Measurements from ENCODE around the gene BTBD17. TPM values are rescaled to one million over a fixed set of nuclear protein-coding genes. Genes with fewer than 3 reads are reported as not detected.

BTBD17 gene
- total and polyA plus RNA-seq, 10 of the 15 experiments (the other 5 are each of a cell fraction or from before 2014, with no cell fraction given): not detected

DNA sequence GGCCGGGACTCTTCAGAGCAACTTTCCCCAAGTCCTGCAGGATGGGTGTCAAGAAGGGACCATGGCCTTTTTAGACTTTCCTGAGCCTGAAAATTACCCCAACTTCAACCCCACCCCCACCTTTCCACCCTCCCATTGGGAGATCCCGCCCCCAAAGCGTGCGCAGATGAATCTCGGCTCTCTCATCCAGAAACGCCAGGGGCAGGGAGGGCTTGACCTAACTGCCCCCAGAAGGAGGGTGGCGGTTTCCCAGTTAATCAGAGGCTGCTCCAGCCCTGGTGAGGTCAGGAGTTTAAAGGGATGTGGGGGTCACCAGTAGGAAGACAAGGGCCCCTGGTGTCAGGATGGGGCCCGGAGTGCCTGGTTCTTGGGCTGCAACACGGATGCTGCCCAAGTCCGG lies 35.2 kb downstream of the BTBD17 start:
- no TSS peak for BruUV-seq (replicated peaks)
- in situ Hi-C loops (cut with MboI): no loop called here
- H3K4me3 ChIP-seq: no peak overlapping the region
- DNase-seq (ENCODE audit: low read depth, low spot score) (no peak), ATAC-seq (no peak), FAIRE-seq (no peak)
- H3K4me2 ChIP-seq (ENCODE audit: control insufficient read depth, insufficient read depth): peak overlapping the region; percentile 65; the same call in 1 of the 2 replicates
- H3K79me2 ChIP-seq (ENCODE audit: control insufficient read depth, insufficient read depth, low read length): no peaks in the 10 kb centered on the region
- POLR2A ChIA-PET: no interaction called here
- TF ChIP-seq STAT1 (conservative IDR thresholded peaks at IDR 0.05): no peak
- CTCF ChIA-PET: no interaction called here
- RAD21 ChIA-PET (ENCODE audit: unreplicated experiment): no interaction called here
- H4K20me1 ChIP-seq (ENCODE audit: control insufficient read depth, insufficient read depth): no peaks in the 10 kb centered on the region
- no peaks in the 10 kb centered on the region for H3K9me3 ChIP-seq (replicated peaks; ENCODE audit: control insufficient read depth, insufficient read depth, low read length)
- no peaks in the 10 kb centered on the region for H3K4me1 ChIP-seq (ENCODE audit: control insufficient read depth, insufficient read depth, low read length)
- H3K27ac ChIP-seq (ENCODE audit: control insufficient read depth, insufficient read depth): no peak overlapping the region
- H3K9ac ChIP-seq (ENCODE audit: control insufficient read depth, insufficient read depth, low read length): no peak overlapping the region
- H3K27me3 ChIP-seq (replicated peaks in 1 of 2; ENCODE audit: control insufficient read depth in 2 of 2, insufficient read depth in 2 of 2, low read length in 1 of 2): peaks cover 4 to 8% of the 10 kb centered on the region in 2 experiments; a peak in 3 of 4 replicates
- SMC1A ChIA-PET (ENCODE audit: uncharacterized antibody, unreplicated experiment): no interaction called here
- 39% methylated on average over 10 of the region's 10 CpGs for WGBS (ENCODE audit: insufficient coverage, insufficient replicate concordance, low lambda C conversion rate, missing lambda C conversion rate)
- no peak overlapping the region for H2AFZ ChIP-seq (ENCODE audit: control insufficient read depth, low read depth, low read length)
- intact Hi-C loops (cut with micrococcal nuclease; ENCODE audit: unreplicated experiment): no loop called here
- H3K36me3 ChIP-seq (ENCODE audit: control insufficient read depth in 2 of 2, insufficient read depth in 2 of 2, low read length in 1 of 2): no peaks in the 10 kb centered on the region

DNA sequence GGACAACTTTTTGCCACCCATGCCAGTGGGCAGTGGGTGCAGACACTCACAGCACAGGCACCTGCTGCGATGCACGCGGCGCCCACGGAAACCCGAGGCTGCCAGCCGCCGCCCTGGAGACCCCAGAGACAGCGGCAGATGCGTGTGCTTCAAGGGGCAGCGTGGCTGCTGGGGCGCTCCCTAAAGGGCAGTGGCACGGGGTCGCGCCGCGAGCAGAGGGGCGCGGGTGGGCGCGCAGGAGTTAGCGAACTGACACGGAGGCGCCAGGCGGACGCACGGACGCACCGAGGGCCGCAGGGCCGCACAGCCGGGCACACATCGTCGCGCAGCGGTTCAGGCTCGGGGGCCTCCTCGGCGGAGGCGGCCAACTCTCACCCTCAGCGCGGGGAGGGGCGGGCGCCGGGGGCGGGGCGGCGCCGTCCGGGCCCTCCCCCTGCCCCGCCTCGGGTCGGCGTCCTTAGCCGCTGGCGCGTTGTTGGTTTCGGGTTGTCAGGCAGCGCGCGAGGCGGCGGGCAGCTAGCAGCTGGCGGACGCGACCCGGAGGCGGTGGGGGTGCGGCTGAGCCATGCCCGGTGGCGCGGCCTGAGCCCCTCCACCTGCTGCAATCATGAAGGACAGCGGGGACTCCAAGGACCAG lies 35.8 kb downstream of the BTBD17 start, which contains the start of gene KIF19:
KIF19 (plus strand) TSS at position 484 of the 637 bp plus-strand sequence; CDS start at position 608, 124 bp downstream.
- H3K36me3 ChIP-seq (ENCODE audit: control insufficient read depth in 2 of 2, insufficient read depth in 2 of 2, low read length in 1 of 2): no peaks in the 10 kb centered on the region
- RAD21 ChIA-PET (ENCODE audit: unreplicated experiment): no interaction called here
- WGBS (ENCODE audit: insufficient coverage, insufficient replicate concordance, low lambda C conversion rate, missing lambda C conversion rate): 11% methylated on average over 57 of the region's 73 CpGs
- no peaks in the 10 kb centered on the region for H3K9me3 ChIP-seq (replicated peaks; ENCODE audit: control insufficient read depth, insufficient read depth, low read length)
- in situ Hi-C loops (cut with MboI) (no loop called here), intact Hi-C loops (cut with micrococcal nuclease; ENCODE audit: unreplicated experiment) (no loop called here)
- H3K27ac ChIP-seq (ENCODE audit: control insufficient read depth, insufficient read depth): no peak within 1 kb of the TSS
- peak within 1 kb of the TSS; percentile 25; the same call in 1 of the 2 replicates for H2AFZ ChIP-seq (ENCODE audit: control insufficient read depth, low read depth, low read length)
- SMC1A ChIA-PET (ENCODE audit: uncharacterized antibody, unreplicated experiment): no interaction called here
- H4K20me1 ChIP-seq (ENCODE audit: control insufficient read depth, insufficient read depth): no peaks in the 10 kb centered on the region
- H3K9ac ChIP-seq (ENCODE audit: control insufficient read depth, insufficient read depth, low read length): no peak within 1 kb of the TSS
- no TSS peak for BruUV-seq (replicated peaks)
- CTCF ChIA-PET: no interaction called here
- POLR2A ChIA-PET: no interaction called here
- no peaks in the 10 kb centered on the region for H3K4me1 ChIP-seq (ENCODE audit: control insufficient read depth, insufficient read depth, low read length)
- ATAC-seq (peak; percentile 64), DNase-seq (ENCODE audit: low read depth, low spot score) (no peak), FAIRE-seq (no peak)
- no peaks in the 10 kb centered on the region for H3K79me2 ChIP-seq (ENCODE audit: control insufficient read depth, insufficient read depth, low read length)
- no peak within 1 kb of the TSS for H3K4me3 ChIP-seq
- peaks cover 4 to 8% of the 10 kb centered on the region in 2 experiments; a peak in 3 of 4 replicates for H3K27me3 ChIP-seq (replicated peaks in 1 of 2; ENCODE audit: control insufficient read depth in 2 of 2, insufficient read depth in 2 of 2, low read length in 1 of 2)
- peak within 1 kb of the TSS; percentile 65 for H3K4me2 ChIP-seq (ENCODE audit: control insufficient read depth, insufficient read depth)
- TF ChIP-seq WRNIP1 (IDR thresholded peaks at IDR 0.05; ENCODE audit: borderline replicate concordance, low read depth, low read length) (no peak), IKZF1 (conservative IDR thresholded peaks at IDR 0.05) (0 out of 2 replicates have a peak, but pooled peaks have one; percentile 11), HDAC6 (IDR thresholded peaks at IDR 0.05; ENCODE audit: unreplicated experiment) (peak; percentile 51), TCF12 (IDR thresholded peaks at IDR 0.05; ENCODE audit: low read depth, low read length) (0 out of 2 replicates have a peak, but pooled peaks have one; percentile 63), FOXK2 (IDR thresholded peaks at IDR 0.05) (no peak), SMC3 (IDR thresholded peaks at IDR 0.05; ENCODE audit: borderline replicate concordance, low read length) (no peak), SRF (IDR thresholded peaks at IDR 0.05; ENCODE audit: low read depth in 2 of 2, low read length in 2 of 2) (no peak), POLR2A (IDR thresholded peaks at IDR 0.05; ENCODE audit: low read depth, low read length) (no peak), RBBP5 (conservative IDR thresholded peaks at IDR 0.05) (no peak), EED (IDR thresholded peaks at IDR 0.05; ENCODE audit: low read depth) (no peak), ZNF274 (IDR thresholded peaks at IDR 0.05; ENCODE audit: insufficient read depth, insufficient read length) (no peak), KDM1A (IDR thresholded peaks at IDR 0.05; ENCODE audit: borderline replicate concordance) (no peak), ZNF384 (IDR thresholded peaks at IDR 0.05; ENCODE audit: borderline replicate concordance, low read depth, low read length) (no peak), SUPT20H (IDR thresholded peaks at IDR 0.05; ENCODE audit: borderline replicate concordance, control insufficient read depth, low read depth, low read length) (no peak), NBN (IDR thresholded peaks at IDR 0.05) (no peak), RUNX3 (IDR thresholded peaks at IDR 0.05; ENCODE audit: low read length) (no peak), MEF2A (IDR thresholded peaks at IDR 0.05; ENCODE audit: insufficient read depth, low read depth, low read length) (no peak), ZZZ3 (IDR thresholded peaks at IDR 0.05; ENCODE audit: control insufficient read depth, insufficient read length, low read depth) (no peak)

Measured in GM12878 (cell line).